ENCODE data around the gene CTXN1. TPM values are rescaled to one million over a fixed set of nuclear protein-coding genes. Genes with fewer than 3 reads are reported as not detected.

CTXN1 gene
- total and polyA plus RNA-seq, 7 donors: 0.04 to 0.30 (median 0.25) TPM; not detected in 4

DNA sequence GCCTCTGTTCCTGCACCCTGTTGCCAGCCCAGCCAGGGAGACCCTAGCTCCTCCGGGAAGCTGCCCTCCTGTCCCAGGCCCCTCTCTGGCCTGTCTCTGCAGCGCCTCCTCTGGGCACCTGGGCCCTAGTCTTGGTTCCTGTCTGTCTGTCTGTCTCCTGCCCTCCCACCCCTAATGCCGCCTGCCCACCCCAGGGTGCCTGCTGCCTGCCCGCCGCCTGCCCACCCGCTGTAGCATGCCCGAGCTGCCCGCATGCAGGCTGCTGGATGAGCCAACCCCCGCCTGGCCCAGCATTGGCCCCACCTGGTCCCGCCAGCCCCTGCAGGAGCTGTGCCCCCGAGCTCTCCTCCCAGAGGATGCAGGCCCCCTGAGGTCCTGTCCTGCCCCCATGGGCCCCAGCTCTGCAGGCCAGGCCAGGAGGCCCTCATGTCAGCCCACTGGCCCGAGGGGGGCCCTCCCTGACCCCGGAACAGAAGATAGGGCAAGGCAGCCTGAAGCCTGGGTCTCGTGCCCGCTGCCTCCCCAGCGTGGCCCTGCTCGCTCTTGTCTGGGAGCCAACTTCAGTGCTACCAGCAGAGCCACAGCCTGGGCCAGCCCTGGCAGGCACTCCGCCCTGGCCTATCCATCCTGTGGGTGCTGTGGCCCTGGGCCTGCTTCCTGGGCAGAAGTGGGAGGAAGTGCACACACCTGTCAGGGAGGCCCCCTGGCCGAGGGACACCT is 17.0 kb downstream of the CTXN1 start:
- Histone ChIP-seq H3K27me3 (ENCODE audit: insufficient read depth in 3 of 3, low read length in 2 of 3) (no peaks in the 10 kb centered on the region), H3K4me1 (peaks cover 14% of the 10 kb centered on the region), H3K36me3 (ENCODE audit: insufficient read depth in 1 of 2, low read depth in 1 of 2) (peaks cover 4 to 51% of the 10 kb centered on the region in 2 donors), H3K27ac (no peak overlapping the region), H3K4me3 (no peak overlapping the region), H3K9me3 (no peaks in the 10 kb centered on the region)
- intact Hi-C loops (cut with DNase I): no loop called here
- 83 to 90% (median 84%) methylated on average over 16 to 19 of the region's 19 CpGs for WGBS, 3 donors
- no peak for ATAC-seq
- DNase-seq: no peak
- TF ChIP-seq, protein P1, sequence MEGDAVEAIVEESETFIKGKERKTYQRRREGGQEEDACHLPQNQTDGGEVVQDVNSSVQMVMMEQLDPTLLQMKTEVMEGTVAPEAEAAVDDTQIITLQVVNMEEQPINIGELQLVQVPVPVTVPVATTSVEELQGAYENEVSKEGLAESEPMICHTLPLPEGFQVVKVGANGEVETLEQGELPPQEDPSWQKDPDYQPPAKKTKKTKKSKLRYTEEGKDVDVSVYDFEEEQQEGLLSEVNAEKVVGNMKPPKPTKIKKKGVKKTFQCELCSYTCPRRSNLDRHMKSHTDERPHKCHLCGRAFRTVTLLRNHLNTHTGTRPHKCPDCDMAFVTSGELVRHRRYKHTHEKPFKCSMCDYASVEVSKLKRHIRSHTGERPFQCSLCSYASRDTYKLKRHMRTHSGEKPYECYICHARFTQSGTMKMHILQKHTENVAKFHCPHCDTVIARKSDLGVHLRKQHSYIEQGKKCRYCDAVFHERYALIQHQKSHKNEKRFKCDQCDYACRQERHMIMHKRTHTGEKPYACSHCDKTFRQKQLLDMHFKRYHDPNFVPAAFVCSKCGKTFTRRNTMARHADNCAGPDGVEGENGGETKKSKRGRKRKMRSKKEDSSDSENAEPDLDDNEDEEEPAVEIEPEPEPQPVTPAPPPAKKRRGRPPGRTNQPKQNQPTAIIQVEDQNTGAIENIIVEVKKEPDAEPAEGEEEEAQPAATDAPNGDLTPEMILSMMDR (IDR thresholded peaks at IDR 0.05): no peak

DNA sequence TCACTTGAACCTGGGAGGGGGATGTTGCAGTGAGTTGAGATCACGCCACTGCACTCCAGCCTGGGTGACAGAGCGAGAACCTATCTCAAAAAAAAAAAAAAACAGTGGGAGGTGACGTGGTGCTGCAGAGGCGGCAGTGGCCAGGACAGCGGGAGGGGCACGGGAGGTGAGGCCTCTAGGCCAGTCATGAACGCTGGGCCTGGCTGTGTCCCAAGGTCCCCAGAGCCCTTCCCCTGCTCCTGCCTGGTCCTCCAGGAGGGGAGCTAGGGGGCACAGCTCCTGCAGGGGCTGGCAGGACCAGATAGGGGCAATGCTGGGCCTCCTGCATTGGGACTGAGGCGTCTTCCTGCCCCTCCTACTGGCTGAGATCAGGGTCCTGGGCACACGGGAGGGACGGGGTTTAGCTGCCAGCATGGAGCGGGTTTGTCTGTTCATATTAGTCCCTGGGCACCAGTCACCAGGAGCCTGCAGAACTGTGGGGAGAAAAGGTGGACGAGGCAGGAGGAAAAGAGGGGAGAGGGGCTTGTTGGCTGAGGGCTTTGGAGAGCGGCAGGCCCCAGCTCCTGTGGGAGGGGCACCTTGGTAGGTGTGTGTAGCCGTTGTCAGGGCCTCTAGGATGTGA is 17.7 kb downstream of the CTXN1 start:
- intact Hi-C loops (cut with DNase I): no loop called here

GRCh38 chr19:7907544-7907943 is 18.4 kb downstream of the CTXN1 start:
- Histone ChIP-seq H3K36me3 (ENCODE audit: insufficient read depth in 1 of 2, low read depth in 1 of 2) (peaks cover 4 to 48% of the 10 kb centered on the region in 2 donors), H3K27ac (no peak overlapping the region), H3K27me3 (ENCODE audit: insufficient read depth in 3 of 3, low read length in 2 of 3) (no peaks in the 10 kb centered on the region), H3K4me1 (peaks cover 19% of the 10 kb centered on the region), H3K4me3 (no peak overlapping the region), H3K9me3 (no peaks in the 10 kb centered on the region)
- 82 to 85% (median 83%) methylated on average over 11 of the region's 11 CpGs for WGBS, 3 donors
- ATAC-seq: no peak
- TF ChIP-seq, protein P1 (IDR thresholded peaks at IDR 0.05): no peak
- intact Hi-C loops (cut with DNase I): no loop called here
- no peak for DNase-seq

More for the DNA sequence above, 17.7 kb downstream of the CTXN1 start:
- H3K4me3 ChIP-seq: no peak overlapping the region
- DNase-seq: no peak
- peaks cover 14% of the 10 kb centered on the region for H3K4me1 ChIP-seq
- TF ChIP-seq, protein P1 (IDR thresholded peaks at IDR 0.05): no peak
- H3K36me3 ChIP-seq (ENCODE audit: insufficient read depth in 1 of 2, low read depth in 1 of 2): peaks cover 4 to 51% of the 10 kb centered on the region in 2 donors
- no peak for ATAC-seq
- 75 to 80% (median 80%) methylated on average over 13 to 14 of the region's 14 CpGs for WGBS, 3 donors
- no peaks in the 10 kb centered on the region for H3K9me3 ChIP-seq
- H3K27ac ChIP-seq: no peak overlapping the region
- no peaks in the 10 kb centered on the region for H3K27me3 ChIP-seq (ENCODE audit: insufficient read depth in 3 of 3, low read length in 2 of 3)

DNA sequence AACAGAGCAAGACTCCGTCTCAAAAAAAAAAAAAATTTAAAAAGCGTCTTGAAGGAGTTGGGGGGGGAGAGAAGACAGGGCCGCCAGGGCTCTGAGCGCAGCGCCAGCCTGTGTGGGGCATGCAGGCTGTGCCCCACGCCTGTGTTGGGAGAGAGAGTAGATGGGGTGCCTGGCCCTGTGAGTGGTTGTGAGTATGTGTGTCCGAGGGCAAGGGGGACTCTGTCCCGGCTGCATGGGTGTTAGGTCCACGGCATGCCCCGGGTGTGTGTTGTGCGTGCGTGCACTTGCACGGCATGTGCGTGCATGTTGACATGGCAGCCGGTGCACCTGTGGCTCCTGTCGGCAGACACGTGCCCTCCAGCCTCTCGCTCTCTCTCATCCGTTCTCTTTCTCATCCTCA is 18.8 kb downstream of the CTXN1 start:
- no peak overlapping the region for H3K27ac ChIP-seq
- TF ChIP-seq, protein P1 (IDR thresholded peaks at IDR 0.05): no peak
- intact Hi-C loops (cut with DNase I): no loop called here
- H3K36me3 ChIP-seq (ENCODE audit: insufficient read depth in 1 of 2, low read depth in 1 of 2): peaks cover 4 to 43% of the 10 kb centered on the region in 2 donors
- H3K9me3 ChIP-seq: no peaks in the 10 kb centered on the region
- DNase-seq: no peak
- no peaks in the 10 kb centered on the region for H3K27me3 ChIP-seq (ENCODE audit: insufficient read depth in 3 of 3, low read length in 2 of 3)
- WGBS, 3 donors: 88 to 89% (median 89%) methylated on average over 19 of the region's 19 CpGs
- ATAC-seq: no peak
- H3K4me3 ChIP-seq: no peak overlapping the region
- peaks cover 22% of the 10 kb centered on the region for H3K4me1 ChIP-seq

Data from psoas muscle (tissue), 8 donors.